NT2/D1 (cell line): ENCODE data around the gene TPSAB1.

Experiments used
- SUZ12 ChIP-seq: IDR thresholded peaks from 2 replicates; pipeline ENCODE4 v1.6.1; 2011; ENCODE audit not compliant: insufficient read length, insufficient read depth; ENCODE audit errors: extremely low read depth
- YY1 ChIP-seq: IDR thresholded peaks from 2 replicates; pipeline ENCODE4 v1.6.1; 2011; ENCODE audit not compliant: insufficient read length, insufficient read depth
- ZNF274 ChIP-seq: IDR thresholded peaks from 2 replicates; pipeline ENCODE4 v1.6.1; 2011; ENCODE audit warnings: mild to moderate bottlenecking, low read depth, low read length

DNA sequence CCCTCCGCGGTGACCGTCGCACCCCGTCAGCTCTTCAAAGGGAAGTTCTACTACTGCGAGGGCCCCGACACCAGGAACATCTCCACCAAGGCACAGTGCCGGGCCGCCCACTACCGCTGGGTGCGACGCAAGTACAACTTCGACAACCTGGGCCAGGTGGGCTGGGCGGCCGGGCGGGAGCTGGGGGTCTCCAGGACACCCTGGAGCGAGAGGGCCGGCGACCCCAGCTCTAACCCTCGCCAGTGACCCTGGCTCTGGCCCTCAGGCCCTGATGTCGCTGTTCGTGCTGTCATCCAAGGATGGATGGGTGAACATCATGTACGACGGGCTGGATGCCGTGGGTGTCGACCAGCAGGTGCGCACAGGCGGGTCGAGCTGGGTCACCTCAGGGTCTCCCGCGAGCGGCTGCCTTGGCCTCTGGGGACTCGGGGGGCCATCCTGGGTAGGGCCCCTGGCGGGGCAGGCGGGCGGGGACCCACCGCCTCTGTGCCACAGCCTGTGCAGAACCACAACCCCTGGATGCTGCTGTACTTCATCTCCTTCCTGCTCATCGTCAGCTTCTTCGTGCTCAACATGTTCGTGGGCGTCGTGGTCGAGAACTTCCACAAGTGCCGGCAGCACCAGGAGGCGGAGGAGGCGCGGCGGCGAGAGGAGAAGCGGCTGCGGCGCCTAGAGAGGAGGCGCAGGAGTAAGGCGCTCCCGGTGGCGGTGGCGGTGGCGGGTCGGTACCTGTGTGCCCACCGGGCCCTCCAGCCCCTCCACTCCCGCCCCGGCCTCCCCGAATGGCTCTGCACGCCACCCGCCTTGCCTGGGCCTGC, 28.8 kb upstream of the TPSAB1 start:
- TF ChIP-seq SUZ12, result no peak
- TF ChIP-seq YY1, result no peak
- TF ChIP-seq ZNF274, result no peak
